Astrocyte (in vitro differentiated cells and primary cell): ENCODE measurements around the gene PRODH. TPM values are rescaled to one million over a fixed set of nuclear protein-coding genes. Genes with fewer than 3 reads are reported as not detected.
A peak's percentile ranks its signal among the peaks of the same experiment; 100 is the strongest.
"Not testable (repeated sequence)": the region's sequence is repeated elsewhere in the genome, so short reads cannot be mapped to it uniquely, and the experiment has no call there.

Experiments
- DNase-seq: peaks from one replicate; pipeline ENCODE4 v3.0.0-alpha.2; 2010; ENCODE audit warnings: low read depth
- FAIRE-seq: peaks from 2 replicates; lab custom pipeline; 2011; peaks lifted over from hg19 to GRCh38; lab: Jason Lieb, UNC
- H2AFZ ChIP-seq: 2 replicates; pipeline ENCODE4 v1.6.0; 2012; ENCODE audit warnings: low read depth, low read length, inconsistent platforms
- H3K27ac ChIP-seq: 2 replicates; pipeline ENCODE4 v1.5.1; 2011; ENCODE audit warnings: low read depth, low read length, inconsistent platforms
- H3K27me3 ChIP-seq: 2 replicates; pipeline ENCODE4 v1.6.0; 2011; ENCODE audit warnings: low read length, inconsistent platforms; ENCODE audit not compliant: insufficient read depth
- H3K36me3 ChIP-seq: 2 replicates; pipeline ENCODE4 v1.5.1; 2011; ENCODE audit warnings: low read length, inconsistent platforms; ENCODE audit not compliant: insufficient read depth
- H3K4me1 ChIP-seq: 2 replicates; pipeline ENCODE4 v1.5.1; 2011; ENCODE audit warnings: low read length, inconsistent platforms; ENCODE audit not compliant: insufficient read depth
- H3K4me2 ChIP-seq: 2 replicates; pipeline ENCODE4 v1.6.0; 2012; ENCODE audit warnings: low read length, inconsistent platforms
- H3K4me3 ChIP-seq: 2 replicates; pipeline ENCODE4 v1.5.1; 2011; ENCODE audit warnings: low read depth, mild to moderate bottlenecking, low read length, inconsistent platforms; ENCODE audit not compliant: insufficient read depth
- H3K79me2 ChIP-seq: 2 replicates; pipeline ENCODE4 v1.6.0; 2012; ENCODE audit warnings: mild to moderate bottlenecking, low read length, inconsistent platforms; ENCODE audit not compliant: insufficient read depth
- H3K9ac ChIP-seq: 2 replicates; pipeline ENCODE4 v1.6.0; 2012; ENCODE audit warnings: mild to moderate bottlenecking, low read length, inconsistent platforms
- H3K9me3 ChIP-seq: 2 replicates; pipeline ENCODE4 v1.5.1; 2012; ENCODE audit warnings: low read depth, mild to moderate bottlenecking, low read length, inconsistent platforms; ENCODE audit not compliant: insufficient read depth
- H4K20me1 ChIP-seq: 2 replicates; pipeline ENCODE4 v1.6.0; 2012; ENCODE audit warnings: low read length, inconsistent platforms; ENCODE audit not compliant: insufficient read depth
- H3K27ac Mint-ChIP-seq: one replicate; pipeline ENCODE4 v1.8.0; 2021; ENCODE audit warnings: mild to moderate bottlenecking, mixed read lengths; ENCODE audit not compliant: unreplicated experiment
- H3K27me3 Mint-ChIP-seq: one replicate; pipeline ENCODE4 v1.8.0; 2021; ENCODE audit warnings: low read depth, mixed read lengths; ENCODE audit not compliant: unreplicated experiment
- H3K36me3 Mint-ChIP-seq: one replicate; pipeline ENCODE4 v1.8.0; 2021; ENCODE audit warnings: low read depth, mixed read lengths; ENCODE audit not compliant: unreplicated experiment
- H3K4me1 Mint-ChIP-seq: one replicate; pipeline ENCODE4 v1.8.0; 2021; ENCODE audit warnings: low read depth, mixed read lengths; ENCODE audit not compliant: unreplicated experiment
- H3K4me3 Mint-ChIP-seq: one replicate; pipeline ENCODE4 v1.8.0; 2021; ENCODE audit warnings: mild to moderate bottlenecking, moderate library complexity, mixed read lengths; ENCODE audit not compliant: unreplicated experiment
- H3K9me3 Mint-ChIP-seq: one replicate; pipeline ENCODE4 v1.8.0; 2021; ENCODE audit warnings: mild to moderate bottlenecking, mixed read lengths; ENCODE audit not compliant: unreplicated experiment
- EZH2 ChIP-seq: IDR thresholded peaks from 2 replicates; pipeline ENCODE4 v1.6.1; 2012; ENCODE audit warnings: mild to moderate bottlenecking, low read length, inconsistent platforms; ENCODE audit not compliant: insufficient read depth
- total RNA-seq: library from RNA; stranded (reverse); gene quantifications from 2 replicates; pipeline ENCODE4 v1.2.1, GENCODE V29; 2021
- TF ChIP-seq, protein P1 (sequence below): IDR thresholded peaks from 2 replicates; pipeline ENCODE4 v1.5.1; 2011; ENCODE audit warnings: low read depth, mild to moderate bottlenecking, inconsistent platforms, low read length, moderate library complexity; ENCODE audit not compliant: insufficient read depth

Gene PRODH
- total RNA-seq, 1 donor from 2014 or later = 1.2 TPM

DNA sequence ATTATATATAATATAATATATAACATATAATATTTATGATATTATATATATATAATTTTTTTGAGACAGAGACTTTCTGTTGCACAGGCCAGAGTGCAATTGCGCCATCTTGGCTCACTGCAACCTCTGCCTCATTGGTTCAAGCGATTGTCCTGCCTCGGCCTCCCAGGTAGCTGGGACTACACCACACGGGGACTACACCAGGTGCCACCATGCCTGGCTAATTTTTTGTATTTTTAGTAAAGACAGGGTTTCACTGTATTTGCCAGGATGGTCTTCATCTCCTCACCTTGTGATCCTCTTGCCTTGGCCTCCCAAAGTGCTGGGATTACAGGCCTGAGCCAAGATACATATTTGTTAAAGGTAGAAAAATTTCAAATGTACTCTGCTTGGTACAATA, 42.3 kb downstream of the PRODH start:
- H3K9me3 Mint-ChIP-seq, H2AFZ ChIP-seq, H3K36me3 Mint-ChIP-seq, H3K36me3 ChIP-seq, H3K27ac ChIP-seq, H4K20me1 ChIP-seq, H3K9me3 ChIP-seq, H3K4me3 Mint-ChIP-seq, H3K9ac ChIP-seq, DNase-seq, H3K4me1 ChIP-seq, H3K27ac Mint-ChIP-seq, H3K4me2 ChIP-seq, H3K27me3 Mint-ChIP-seq, H3K4me3 ChIP-seq, FAIRE-seq, H3K27me3 ChIP-seq, H3K4me1 Mint-ChIP-seq, H3K79me2 ChIP-seq: not testable (repeated sequence)

DNA sequence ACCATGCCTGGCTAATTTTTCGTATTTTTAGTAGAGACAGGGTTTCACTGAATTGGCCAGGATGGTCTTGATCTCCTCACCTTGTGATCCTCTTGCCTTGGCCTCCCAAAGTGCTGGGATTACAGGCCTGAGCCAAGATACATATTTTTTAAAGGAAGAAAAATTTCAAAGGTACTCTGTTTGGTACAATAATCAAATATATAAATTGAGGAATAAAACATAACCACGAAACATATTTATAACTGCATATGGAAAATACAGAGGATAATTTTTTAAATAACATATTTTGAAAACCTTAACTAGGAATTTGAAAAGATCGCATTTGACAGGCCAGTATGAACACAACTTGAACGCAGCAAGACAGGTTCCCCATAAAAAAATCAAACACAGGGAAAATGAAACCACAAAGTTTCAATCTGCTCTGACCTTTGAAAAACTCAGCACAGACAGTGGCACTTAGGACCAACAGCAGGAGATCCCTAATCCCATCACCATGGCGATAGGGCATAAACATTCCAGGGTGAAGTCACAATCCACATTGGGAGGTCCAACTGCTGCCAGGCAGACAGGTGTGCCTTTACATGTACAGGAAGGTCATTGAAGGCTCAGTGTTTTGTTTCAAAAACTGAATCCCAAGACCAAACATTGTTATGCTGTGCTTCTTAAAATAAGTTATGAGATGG, 45.4 kb downstream of the PRODH start:
- H3K27ac Mint-ChIP-seq, H3K4me3 ChIP-seq, H3K79me2 ChIP-seq, H3K4me2 ChIP-seq, H3K36me3 Mint-ChIP-seq, H2AFZ ChIP-seq, H3K4me1 ChIP-seq, H3K36me3 ChIP-seq, H3K9ac ChIP-seq, H3K9me3 ChIP-seq, H3K4me1 Mint-ChIP-seq, H4K20me1 ChIP-seq, H3K9me3 Mint-ChIP-seq, H3K4me3 Mint-ChIP-seq, DNase-seq, H3K27me3 ChIP-seq, H3K27ac ChIP-seq, H3K27me3 Mint-ChIP-seq: not testable (repeated sequence)
- peak; percentile 94 for FAIRE-seq

DNA sequence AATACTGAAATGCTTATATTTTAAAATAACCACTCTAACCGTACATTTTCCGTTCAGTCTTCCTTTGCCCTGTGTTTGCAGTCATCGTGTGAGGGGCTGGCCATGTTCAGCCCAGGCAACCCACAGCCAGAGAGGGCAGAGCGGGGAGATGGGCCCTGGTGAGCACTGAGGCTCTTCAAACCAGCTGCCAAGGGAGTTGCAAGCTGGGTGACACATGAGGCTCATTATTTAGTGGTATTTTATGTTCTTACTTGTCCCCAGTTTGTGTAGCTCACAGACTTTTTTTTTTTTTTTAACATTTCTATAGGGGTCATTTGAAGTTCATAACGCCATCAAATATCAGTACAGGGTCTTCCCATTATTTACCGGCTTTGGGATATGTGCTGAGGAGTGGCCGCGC, 48.0 kb downstream of the PRODH start:
- H3K27ac ChIP-seq = no peak overlapping the region
- no peak for TF ChIP-seq EZH2
- TF ChIP-seq, protein P1, sequence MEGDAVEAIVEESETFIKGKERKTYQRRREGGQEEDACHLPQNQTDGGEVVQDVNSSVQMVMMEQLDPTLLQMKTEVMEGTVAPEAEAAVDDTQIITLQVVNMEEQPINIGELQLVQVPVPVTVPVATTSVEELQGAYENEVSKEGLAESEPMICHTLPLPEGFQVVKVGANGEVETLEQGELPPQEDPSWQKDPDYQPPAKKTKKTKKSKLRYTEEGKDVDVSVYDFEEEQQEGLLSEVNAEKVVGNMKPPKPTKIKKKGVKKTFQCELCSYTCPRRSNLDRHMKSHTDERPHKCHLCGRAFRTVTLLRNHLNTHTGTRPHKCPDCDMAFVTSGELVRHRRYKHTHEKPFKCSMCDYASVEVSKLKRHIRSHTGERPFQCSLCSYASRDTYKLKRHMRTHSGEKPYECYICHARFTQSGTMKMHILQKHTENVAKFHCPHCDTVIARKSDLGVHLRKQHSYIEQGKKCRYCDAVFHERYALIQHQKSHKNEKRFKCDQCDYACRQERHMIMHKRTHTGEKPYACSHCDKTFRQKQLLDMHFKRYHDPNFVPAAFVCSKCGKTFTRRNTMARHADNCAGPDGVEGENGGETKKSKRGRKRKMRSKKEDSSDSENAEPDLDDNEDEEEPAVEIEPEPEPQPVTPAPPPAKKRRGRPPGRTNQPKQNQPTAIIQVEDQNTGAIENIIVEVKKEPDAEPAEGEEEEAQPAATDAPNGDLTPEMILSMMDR = no peak
- no peak overlapping the region for H3K4me3 Mint-ChIP-seq
- H3K27me3 Mint-ChIP-seq = no peaks in the 10 kb centered on the region
- H3K4me2 ChIP-seq = no peak overlapping the region
- FAIRE-seq = no peak
- no peaks in the 10 kb centered on the region for H3K4me1 ChIP-seq
- H3K27ac Mint-ChIP-seq = no peak overlapping the region
- no peaks in the 10 kb centered on the region for H3K9me3 ChIP-seq
- no peak overlapping the region for H3K9ac ChIP-seq
- H3K4me3 ChIP-seq = no peak overlapping the region
- no peak overlapping the region for H2AFZ ChIP-seq
- no peaks in the 10 kb centered on the region for H4K20me1 ChIP-seq
- H3K79me2 ChIP-seq = no peaks in the 10 kb centered on the region
- no peaks in the 10 kb centered on the region for H3K4me1 Mint-ChIP-seq
- no peak for DNase-seq
- no peaks in the 10 kb centered on the region for H3K27me3 ChIP-seq
- H3K36me3 Mint-ChIP-seq = no peaks in the 10 kb centered on the region
- H3K36me3 ChIP-seq = no peaks in the 10 kb centered on the region
- no peaks in the 10 kb centered on the region for H3K9me3 Mint-ChIP-seq

DNA sequence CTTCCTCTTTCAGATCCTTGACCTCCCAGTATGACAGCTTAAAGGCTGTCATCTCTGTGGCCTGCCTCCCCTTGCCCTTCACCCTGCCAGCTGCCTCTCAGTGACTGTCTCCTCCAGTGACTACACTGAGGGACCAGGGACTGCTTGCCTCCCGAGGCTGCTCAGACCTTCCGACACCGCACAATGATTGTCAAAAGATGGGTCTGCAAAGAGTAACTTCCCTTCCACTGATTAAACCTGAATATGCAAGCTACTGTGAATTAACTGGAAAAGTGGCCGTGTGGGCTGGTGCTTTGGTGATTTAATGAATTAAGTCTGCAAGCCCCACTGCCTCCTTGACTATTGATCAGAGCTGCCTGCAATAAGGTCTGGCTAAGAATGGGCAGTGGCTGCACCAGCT, 51.6 kb downstream of the PRODH start:
- H3K27ac ChIP-seq, H3K9me3 ChIP-seq, H3K4me2 ChIP-seq, H3K36me3 ChIP-seq, H3K9ac ChIP-seq, H3K27ac Mint-ChIP-seq, H3K27me3 ChIP-seq, H4K20me1 ChIP-seq, FAIRE-seq, DNase-seq, H2AFZ ChIP-seq, H3K4me1 ChIP-seq, H3K36me3 Mint-ChIP-seq, H3K27me3 Mint-ChIP-seq, H3K4me3 ChIP-seq, H3K4me1 Mint-ChIP-seq, H3K9me3 Mint-ChIP-seq, H3K4me3 Mint-ChIP-seq, H3K79me2 ChIP-seq: not testable (repeated sequence)

DNA sequence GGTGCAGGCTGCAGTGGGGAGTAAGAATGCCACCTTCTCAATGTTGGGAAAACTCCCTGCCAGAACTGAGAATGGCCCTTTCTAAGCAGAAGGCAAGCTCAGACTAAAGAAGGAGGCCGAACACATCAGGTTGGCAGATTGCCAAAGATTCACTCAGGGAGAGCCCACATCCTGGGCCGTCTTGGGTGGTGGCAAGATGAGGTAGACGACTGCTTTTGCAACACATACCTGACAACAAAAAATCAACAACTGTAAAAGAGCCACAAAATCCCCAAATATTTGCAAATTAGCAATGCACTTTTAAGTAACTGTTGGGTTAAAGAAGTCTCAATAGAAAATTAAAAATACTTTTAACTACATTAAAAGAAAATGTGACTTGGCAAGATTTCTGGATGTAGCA, 54.8 kb downstream of the PRODH start:
- H3K4me1 ChIP-seq, H3K9me3 ChIP-seq, H3K27ac Mint-ChIP-seq, H3K4me2 ChIP-seq, H3K27me3 Mint-ChIP-seq, H3K27ac ChIP-seq, H3K4me3 Mint-ChIP-seq, H3K9me3 Mint-ChIP-seq, FAIRE-seq, H3K9ac ChIP-seq, H3K4me1 Mint-ChIP-seq, H2AFZ ChIP-seq, H3K36me3 Mint-ChIP-seq, DNase-seq, H3K36me3 ChIP-seq, H3K4me3 ChIP-seq, H4K20me1 ChIP-seq, H3K79me2 ChIP-seq, H3K27me3 ChIP-seq: not testable (repeated sequence)
